ENCODE measurements around the gene GLCCI1.

GLCCI1 gene

DNA sequence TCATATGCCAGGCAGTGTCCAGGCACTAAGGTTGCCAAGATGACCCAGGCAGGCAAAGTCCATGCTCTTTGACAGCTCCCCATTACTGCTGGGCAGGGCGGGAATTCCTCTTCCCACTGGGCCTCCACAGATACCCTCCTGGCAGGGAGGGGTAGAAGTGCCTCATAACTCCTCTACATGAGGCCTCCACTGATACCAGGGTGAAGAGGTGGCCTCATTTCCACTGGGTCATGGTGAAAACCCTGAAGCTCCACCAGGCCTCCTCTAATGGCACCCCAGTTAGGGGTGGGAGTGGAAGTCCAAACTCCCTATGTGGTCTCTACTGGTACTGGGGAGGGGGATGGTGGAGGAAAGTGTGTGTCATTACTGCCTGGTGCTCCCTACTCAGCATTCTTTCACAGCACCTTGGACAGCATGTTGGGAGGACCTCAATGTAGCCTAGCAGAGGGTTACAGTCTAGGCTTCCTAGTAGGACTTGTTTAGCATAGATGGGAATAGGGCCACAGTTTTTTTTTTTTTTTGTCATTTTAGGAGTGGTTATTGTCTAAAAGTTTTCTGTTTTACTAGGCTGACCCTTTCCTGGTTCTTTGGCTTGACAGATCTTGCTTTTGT, 34.6 kb upstream of the GLCCI1 start:
- H3K9me3 ChIP-seq (ENCODE audit: severe bottlenecking), result no peaks in the 10 kb centered on the region
- no peaks in the 10 kb centered on the region for H3K4me1 ChIP-seq (ENCODE audit: insufficient read depth, poor library complexity, severe bottlenecking)
- H3K27ac ChIP-seq (ENCODE audit: poor library complexity, severe bottlenecking), result no peak overlapping the region
- no peak for ATAC-seq (ENCODE audit: low read depth)
- no peak for DNase-seq (ENCODE audit: low spot score)
- H3K27me3 ChIP-seq (ENCODE audit: insufficient read depth, poor library complexity, severe bottlenecking), result no peaks in the 10 kb centered on the region
- no peaks in the 10 kb centered on the region for H3K36me3 ChIP-seq (ENCODE audit: low read depth)
- H3K4me3 ChIP-seq (ENCODE audit: severe bottlenecking), result no peak overlapping the region
- TF ChIP-seq, protein P1, sequence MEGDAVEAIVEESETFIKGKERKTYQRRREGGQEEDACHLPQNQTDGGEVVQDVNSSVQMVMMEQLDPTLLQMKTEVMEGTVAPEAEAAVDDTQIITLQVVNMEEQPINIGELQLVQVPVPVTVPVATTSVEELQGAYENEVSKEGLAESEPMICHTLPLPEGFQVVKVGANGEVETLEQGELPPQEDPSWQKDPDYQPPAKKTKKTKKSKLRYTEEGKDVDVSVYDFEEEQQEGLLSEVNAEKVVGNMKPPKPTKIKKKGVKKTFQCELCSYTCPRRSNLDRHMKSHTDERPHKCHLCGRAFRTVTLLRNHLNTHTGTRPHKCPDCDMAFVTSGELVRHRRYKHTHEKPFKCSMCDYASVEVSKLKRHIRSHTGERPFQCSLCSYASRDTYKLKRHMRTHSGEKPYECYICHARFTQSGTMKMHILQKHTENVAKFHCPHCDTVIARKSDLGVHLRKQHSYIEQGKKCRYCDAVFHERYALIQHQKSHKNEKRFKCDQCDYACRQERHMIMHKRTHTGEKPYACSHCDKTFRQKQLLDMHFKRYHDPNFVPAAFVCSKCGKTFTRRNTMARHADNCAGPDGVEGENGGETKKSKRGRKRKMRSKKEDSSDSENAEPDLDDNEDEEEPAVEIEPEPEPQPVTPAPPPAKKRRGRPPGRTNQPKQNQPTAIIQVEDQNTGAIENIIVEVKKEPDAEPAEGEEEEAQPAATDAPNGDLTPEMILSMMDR (IDR thresholded peaks at IDR 0.05; ENCODE audit: poor library complexity, severe bottlenecking), result no peak

DNA sequence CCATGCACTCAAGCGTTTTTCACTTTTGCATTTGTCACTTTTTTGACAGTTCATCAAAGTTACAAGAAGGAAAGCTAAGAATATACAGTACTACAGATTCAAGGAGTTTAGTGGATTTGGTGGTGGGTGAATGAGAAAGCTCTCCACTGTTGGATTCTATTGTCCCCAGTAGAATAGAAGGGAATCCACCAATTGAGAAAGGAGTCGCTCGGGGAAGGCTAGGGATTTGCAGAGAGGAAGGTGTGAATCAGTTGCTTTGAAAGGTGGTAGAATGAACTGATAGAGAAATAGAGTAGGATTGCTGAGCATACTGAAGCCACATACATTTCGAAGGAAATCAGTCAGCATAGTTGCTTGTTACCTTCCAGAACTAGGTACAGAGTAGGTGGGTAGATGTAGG, 33.7 kb upstream of the GLCCI1 start:
- no peaks in the 10 kb centered on the region for H3K27me3 ChIP-seq (ENCODE audit: insufficient read depth, poor library complexity, severe bottlenecking)
- H3K9me3 ChIP-seq (ENCODE audit: severe bottlenecking), result no peaks in the 10 kb centered on the region
- no peaks in the 10 kb centered on the region for H3K36me3 ChIP-seq (ENCODE audit: low read depth)
- no peak overlapping the region for H3K4me3 ChIP-seq (ENCODE audit: severe bottlenecking)
- H3K27ac ChIP-seq (ENCODE audit: poor library complexity, severe bottlenecking), result no peak overlapping the region
- ATAC-seq (ENCODE audit: low read depth) (no peak), DNase-seq (ENCODE audit: low spot score) (no peak)
- H3K4me1 ChIP-seq (ENCODE audit: insufficient read depth, poor library complexity, severe bottlenecking), result no peaks in the 10 kb centered on the region
- TF ChIP-seq, protein P1 (IDR thresholded peaks at IDR 0.05; ENCODE audit: poor library complexity, severe bottlenecking), result no peak

DNA sequence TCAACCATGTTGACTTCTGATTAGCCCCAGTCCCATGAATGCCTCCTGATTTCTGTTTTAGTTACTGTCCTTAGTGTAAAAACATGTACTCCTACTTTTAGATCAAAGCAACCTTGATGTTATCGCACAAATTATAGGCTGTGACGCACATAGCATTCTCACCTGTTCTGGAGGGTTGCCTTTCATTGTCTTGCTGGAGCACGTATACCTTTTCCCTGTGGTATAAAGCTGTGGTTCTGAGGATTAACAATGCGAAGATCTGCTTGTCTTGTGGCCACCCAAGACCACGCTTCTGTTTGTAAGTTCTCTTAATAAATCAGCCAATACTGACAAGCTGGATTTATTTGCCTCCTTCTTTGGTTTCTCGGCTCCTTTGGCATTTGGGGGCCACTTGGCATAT, 30.1 kb upstream of the GLCCI1 start:
- H3K27me3 ChIP-seq (ENCODE audit: insufficient read depth, poor library complexity, severe bottlenecking), result no peaks in the 10 kb centered on the region
- no peak for DNase-seq (ENCODE audit: low spot score)
- no peak for ATAC-seq (ENCODE audit: low read depth)
- H3K27ac ChIP-seq (ENCODE audit: poor library complexity, severe bottlenecking), result no peak overlapping the region
- H3K4me3 ChIP-seq (ENCODE audit: severe bottlenecking), result no peak overlapping the region
- H3K4me1 ChIP-seq (ENCODE audit: insufficient read depth, poor library complexity, severe bottlenecking), result no peaks in the 10 kb centered on the region
- no peaks in the 10 kb centered on the region for H3K9me3 ChIP-seq (ENCODE audit: severe bottlenecking)
- H3K36me3 ChIP-seq (ENCODE audit: low read depth), result no peaks in the 10 kb centered on the region
- TF ChIP-seq, protein P1 (IDR thresholded peaks at IDR 0.05; ENCODE audit: poor library complexity, severe bottlenecking), result no peak

DNA sequence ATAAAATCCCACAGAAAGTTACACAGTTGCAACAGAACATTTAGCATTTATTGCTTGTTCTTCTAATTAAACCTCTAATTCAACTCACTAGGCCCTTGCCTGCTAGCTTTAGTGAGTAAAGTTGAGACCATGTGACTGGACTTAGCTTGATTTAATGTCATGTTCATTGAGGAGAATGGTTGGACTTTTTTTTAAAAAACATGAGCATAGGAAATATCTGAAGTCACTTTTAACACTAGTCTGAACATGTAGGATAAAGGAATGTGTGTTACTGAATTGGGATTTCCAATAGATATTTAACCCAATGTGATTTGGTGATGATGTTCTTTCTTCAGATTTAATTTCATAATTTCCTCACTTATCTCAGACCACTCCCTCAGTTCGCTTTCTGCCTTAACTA, 24.6 kb upstream of the GLCCI1 start:
- ATAC-seq (ENCODE audit: low read depth), result no peak; the same call in 2 of the 3 replicates
- H3K27ac ChIP-seq (ENCODE audit: poor library complexity, severe bottlenecking), result no peak overlapping the region

More for the DNA sequence above, 24.6 kb upstream of the GLCCI1 start:
- no peaks in the 10 kb centered on the region for H3K9me3 ChIP-seq (ENCODE audit: severe bottlenecking)
- no peaks in the 10 kb centered on the region for H3K27me3 ChIP-seq (ENCODE audit: insufficient read depth, poor library complexity, severe bottlenecking)
- H3K36me3 ChIP-seq (ENCODE audit: low read depth), result no peaks in the 10 kb centered on the region
- DNase-seq (ENCODE audit: low spot score), result no peak
- H3K4me1 ChIP-seq (ENCODE audit: insufficient read depth, poor library complexity, severe bottlenecking), result no peaks in the 10 kb centered on the region
- TF ChIP-seq, protein P1 (IDR thresholded peaks at IDR 0.05; ENCODE audit: poor library complexity, severe bottlenecking), result no peak
- no peak overlapping the region for H3K4me3 ChIP-seq (ENCODE audit: severe bottlenecking)
